KMS-11 (cell line): ENCODE results near the gene ANKRD13D.
A peak's percentile ranks its signal among the peaks of the same experiment; 100 is the strongest.

Experiments
- H2AFZ ChIP-seq: fragments of 200-600 bp; sonication (generic); 2 replicates; pipeline ENCODE4 v1.6.1; 2016; ENCODE audit warnings: antibody characterized with exemption, mixed run types, low read depth
- H3K27ac ChIP-seq: fragments of 200-600 bp; sonication (generic); 2 replicates; pipeline ENCODE4 v1.6.1; 2016; ENCODE audit warnings: mild to moderate bottlenecking, mixed run types
- H3K27me3 ChIP-seq: fragments of 200-600 bp; sonication (generic); 2 replicates; pipeline ENCODE4 v1.6.1; 2017; ENCODE audit warnings: mild to moderate bottlenecking, low read depth, mixed run types, moderate library complexity; ENCODE audit not compliant: insufficient read depth
- H3K36me3 ChIP-seq: fragments of 200-600 bp; sonication (generic); 2 replicates; pipeline ENCODE4 v1.6.1; 2017; ENCODE audit warnings: mild to moderate bottlenecking, mixed run types; ENCODE audit not compliant: insufficient read depth
- H3K4me1 ChIP-seq: fragments of 200-600 bp; sonication (generic); 2 replicates; pipeline ENCODE4 v1.6.1; 2016; ENCODE audit warnings: mild to moderate bottlenecking, low read depth, mixed run types; ENCODE audit not compliant: poor library complexity, severe bottlenecking
- H3K4me2 ChIP-seq: fragments of 200-600 bp; sonication (generic); 2 replicates; pipeline ENCODE4 v1.7.0; 2016; ENCODE audit warnings: mild to moderate bottlenecking, mixed run types
- H3K4me3 ChIP-seq: fragments of 200-600 bp; sonication (generic); IDR thresholded peaks from 2 replicates; pipeline ENCODE4 v1.6.1; 2017; ENCODE audit warnings: low read depth, low read length, mixed read lengths; ENCODE audit not compliant: insufficient read depth
- H3K79me2 ChIP-seq: fragments of 200-600 bp; sonication (generic); 2 replicates; pipeline ENCODE4 v1.6.1; 2016; ENCODE audit warnings: low read depth, mixed run types; ENCODE audit not compliant: insufficient read depth
- H3K9ac ChIP-seq: fragments of 200-600 bp; sonication (generic); 2 replicates; pipeline ENCODE4 v1.6.1; 2016; ENCODE audit warnings: mild to moderate bottlenecking, mixed run types
- H4K20me1 ChIP-seq: fragments of 200-600 bp; sonication (generic); 2 replicates; pipeline ENCODE4 v1.6.1; 2016; ENCODE audit warnings: mild to moderate bottlenecking, mixed run types; ENCODE audit not compliant: insufficient read depth
- TF ChIP-seq, protein P1 (sequence below): fragments of 200-600 bp; sonication (generic); conservative IDR thresholded peaks from 2 replicates; pipeline ENCODE4 v1.6.1; 2017; ENCODE audit warnings: low read depth, mild to moderate bottlenecking, antibody characterized with exemption, low read length, moderate library complexity, mixed read lengths

The ANKRD13D gene

DNA sequence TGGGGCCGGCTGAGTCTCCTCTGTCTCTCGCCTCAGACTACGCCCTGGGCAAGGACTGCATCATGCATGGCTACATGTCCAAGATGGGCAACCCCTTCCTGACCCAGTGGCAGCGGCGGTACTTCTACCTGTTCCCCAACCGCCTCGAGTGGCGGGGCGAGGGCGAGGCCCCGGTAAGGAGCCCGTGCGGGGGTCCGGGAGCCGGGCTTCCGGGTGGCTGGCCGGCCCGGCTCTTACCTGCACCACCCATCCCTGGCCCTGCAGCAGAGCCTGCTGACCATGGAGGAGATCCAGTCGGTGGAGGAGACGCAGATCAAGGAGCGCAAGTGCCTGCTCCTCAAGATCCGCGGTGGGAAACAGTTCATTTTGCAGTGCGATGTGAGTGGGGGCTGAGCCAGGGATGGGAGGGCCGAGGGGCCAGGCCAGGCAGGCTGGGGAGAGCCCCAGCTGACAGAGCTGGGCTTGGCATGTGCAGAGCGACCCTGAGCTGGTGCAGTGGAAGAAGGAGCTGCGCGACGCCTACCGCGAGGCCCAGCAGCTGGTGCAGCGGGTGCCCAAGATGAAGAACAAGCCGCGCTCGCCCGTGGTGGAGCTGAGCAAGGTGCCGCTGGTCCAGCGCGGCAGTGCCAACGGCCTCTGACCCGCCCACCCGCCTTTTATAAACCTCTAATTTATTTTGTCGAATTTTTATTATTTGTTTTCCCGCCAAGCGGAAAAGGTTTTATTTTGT is 4.1 kb upstream of the ANKRD13D start:
- Histone ChIP-seq H3K27me3 (no peaks in the 10 kb centered on the region), H3K27ac (no peak overlapping the region), H3K79me2 (peaks cover 4% of the 10 kb centered on the region), H4K20me1 (no peaks in the 10 kb centered on the region), H3K9ac (no peak overlapping the region), H2AFZ (no peak overlapping the region), H3K4me3 (no peak overlapping the region), H3K4me2 (no peak overlapping the region), H3K4me1 (peaks cover 21% of the 10 kb centered on the region), H3K36me3 (peaks cover 7% of the 10 kb centered on the region; the same call in 1 of the 2 replicates)
- TF ChIP-seq, protein P1, sequence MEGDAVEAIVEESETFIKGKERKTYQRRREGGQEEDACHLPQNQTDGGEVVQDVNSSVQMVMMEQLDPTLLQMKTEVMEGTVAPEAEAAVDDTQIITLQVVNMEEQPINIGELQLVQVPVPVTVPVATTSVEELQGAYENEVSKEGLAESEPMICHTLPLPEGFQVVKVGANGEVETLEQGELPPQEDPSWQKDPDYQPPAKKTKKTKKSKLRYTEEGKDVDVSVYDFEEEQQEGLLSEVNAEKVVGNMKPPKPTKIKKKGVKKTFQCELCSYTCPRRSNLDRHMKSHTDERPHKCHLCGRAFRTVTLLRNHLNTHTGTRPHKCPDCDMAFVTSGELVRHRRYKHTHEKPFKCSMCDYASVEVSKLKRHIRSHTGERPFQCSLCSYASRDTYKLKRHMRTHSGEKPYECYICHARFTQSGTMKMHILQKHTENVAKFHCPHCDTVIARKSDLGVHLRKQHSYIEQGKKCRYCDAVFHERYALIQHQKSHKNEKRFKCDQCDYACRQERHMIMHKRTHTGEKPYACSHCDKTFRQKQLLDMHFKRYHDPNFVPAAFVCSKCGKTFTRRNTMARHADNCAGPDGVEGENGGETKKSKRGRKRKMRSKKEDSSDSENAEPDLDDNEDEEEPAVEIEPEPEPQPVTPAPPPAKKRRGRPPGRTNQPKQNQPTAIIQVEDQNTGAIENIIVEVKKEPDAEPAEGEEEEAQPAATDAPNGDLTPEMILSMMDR: no peak

DNA sequence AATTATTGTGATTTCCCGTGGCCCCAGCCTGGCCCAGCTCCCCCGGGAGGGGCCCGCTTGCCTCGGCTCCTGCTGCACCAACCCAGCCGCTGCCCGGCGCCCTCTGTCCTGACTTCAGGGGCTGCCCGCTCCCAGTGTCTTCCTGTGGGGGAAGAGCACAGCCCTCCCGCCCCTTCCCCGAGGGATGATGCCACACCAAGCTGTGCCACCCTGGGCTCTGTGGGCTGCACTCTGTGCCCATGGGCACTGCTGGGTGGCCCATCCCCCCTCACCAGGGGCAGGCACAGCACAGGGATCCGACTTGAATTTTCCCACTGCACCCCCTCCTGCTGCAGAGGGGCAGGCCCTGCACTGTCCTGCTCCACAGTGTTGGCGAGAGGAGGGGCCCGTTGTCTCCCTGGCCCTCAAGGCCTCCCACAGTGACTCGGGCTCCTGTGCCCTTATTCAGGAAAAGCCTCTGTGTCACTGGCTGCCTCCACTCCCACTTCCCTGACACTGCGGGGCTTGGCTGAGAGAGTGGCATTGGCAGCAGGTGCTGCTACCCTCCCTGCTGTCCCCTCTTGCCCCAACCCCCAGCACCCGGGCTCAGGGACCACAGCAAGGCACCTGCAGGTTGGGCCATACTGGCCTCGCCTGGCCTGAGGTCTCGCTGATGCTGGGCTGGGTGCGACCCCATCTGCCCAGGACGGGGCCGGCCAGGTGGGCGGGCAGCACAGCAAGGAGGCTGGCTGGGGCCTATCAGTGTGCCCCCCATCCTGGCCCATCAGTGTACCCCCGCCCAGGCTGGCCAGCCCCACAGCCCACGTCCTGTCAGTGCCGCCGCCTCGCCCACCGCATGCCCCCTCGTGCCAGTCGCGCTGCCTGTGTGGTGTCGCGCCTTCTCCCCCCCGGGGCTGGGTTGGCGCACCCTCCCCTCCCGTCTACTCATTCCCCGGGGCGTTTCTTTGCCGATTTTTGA is 3.3 kb upstream of the ANKRD13D start:
- H4K20me1 ChIP-seq: no peaks in the 10 kb centered on the region
- no peak overlapping the region for H3K4me2 ChIP-seq
- TF ChIP-seq, protein P1: no peak
- H3K27ac ChIP-seq: no peak overlapping the region
- H2AFZ ChIP-seq: no peak overlapping the region
- H3K27me3 ChIP-seq: no peaks in the 10 kb centered on the region
- peaks cover 27% of the 10 kb centered on the region for H3K4me1 ChIP-seq
- H3K4me3 ChIP-seq: no peak overlapping the region
- H3K9ac ChIP-seq: no peak overlapping the region
- 0 out of 2 replicates have a peak, but pooled peaks cover 2% of the 10 kb centered on the region for H3K36me3 ChIP-seq
- H3K79me2 ChIP-seq: peaks cover 13% of the 10 kb centered on the region

DNA sequence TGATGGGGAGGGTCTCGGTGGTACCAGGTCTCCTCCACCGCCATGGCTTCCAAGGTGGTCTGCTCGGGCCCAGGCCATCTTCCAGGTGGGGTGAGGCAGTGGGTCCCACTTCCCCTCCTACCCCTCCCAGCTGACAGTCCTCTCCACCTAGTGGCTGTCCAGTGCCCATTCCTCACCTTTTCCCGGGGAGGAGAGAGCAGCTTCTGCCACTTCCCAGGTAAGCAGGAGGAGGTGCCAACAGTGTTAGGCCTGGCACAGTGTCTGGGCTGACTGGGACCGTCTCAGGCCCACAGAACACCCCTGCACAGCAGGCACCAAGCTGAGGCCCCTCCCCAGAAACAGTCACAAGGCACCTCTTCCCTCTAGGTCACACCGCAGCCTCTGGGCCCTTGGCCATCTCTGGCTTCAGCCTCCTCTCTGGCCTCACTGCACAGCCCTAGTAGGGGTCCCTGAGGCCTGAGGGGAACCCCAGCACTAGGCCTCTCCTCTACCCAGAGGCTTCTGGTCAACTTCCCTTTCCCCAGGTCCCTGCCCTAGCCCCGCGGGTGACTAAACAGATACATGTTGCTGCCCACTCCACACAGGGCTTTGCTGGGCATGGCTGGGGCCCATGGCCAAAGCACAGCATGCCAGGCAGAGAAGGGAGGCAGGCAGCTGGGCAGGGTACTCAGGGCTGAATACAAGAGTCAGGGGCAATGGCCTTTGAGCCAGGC is 2.3 kb upstream of the ANKRD13D start:
- Histone ChIP-seq H2AFZ (no peak overlapping the region), H3K4me3 (no peak overlapping the region), H3K36me3 (0 out of 2 replicates have a peak, but pooled peaks cover 2% of the 10 kb centered on the region), H3K4me2 (no peak overlapping the region), H3K27me3 (no peaks in the 10 kb centered on the region), H3K9ac (no peak overlapping the region; the same call in 1 of the 2 replicates), H3K79me2 (peaks cover 16% of the 10 kb centered on the region), H3K4me1 (peaks cover 27% of the 10 kb centered on the region), H4K20me1 (no peaks in the 10 kb centered on the region), H3K27ac (peak overlapping the region; percentile 100)
- TF ChIP-seq, protein P1: no peak
